ENCODE results near the gene RABAC1. TPM values are rescaled to one million over a fixed set of nuclear protein-coding genes. Genes with fewer than 3 reads are reported as not detected.

The RABAC1 gene
- total RNA-seq, 1 donor, result 117 TPM

DNA sequence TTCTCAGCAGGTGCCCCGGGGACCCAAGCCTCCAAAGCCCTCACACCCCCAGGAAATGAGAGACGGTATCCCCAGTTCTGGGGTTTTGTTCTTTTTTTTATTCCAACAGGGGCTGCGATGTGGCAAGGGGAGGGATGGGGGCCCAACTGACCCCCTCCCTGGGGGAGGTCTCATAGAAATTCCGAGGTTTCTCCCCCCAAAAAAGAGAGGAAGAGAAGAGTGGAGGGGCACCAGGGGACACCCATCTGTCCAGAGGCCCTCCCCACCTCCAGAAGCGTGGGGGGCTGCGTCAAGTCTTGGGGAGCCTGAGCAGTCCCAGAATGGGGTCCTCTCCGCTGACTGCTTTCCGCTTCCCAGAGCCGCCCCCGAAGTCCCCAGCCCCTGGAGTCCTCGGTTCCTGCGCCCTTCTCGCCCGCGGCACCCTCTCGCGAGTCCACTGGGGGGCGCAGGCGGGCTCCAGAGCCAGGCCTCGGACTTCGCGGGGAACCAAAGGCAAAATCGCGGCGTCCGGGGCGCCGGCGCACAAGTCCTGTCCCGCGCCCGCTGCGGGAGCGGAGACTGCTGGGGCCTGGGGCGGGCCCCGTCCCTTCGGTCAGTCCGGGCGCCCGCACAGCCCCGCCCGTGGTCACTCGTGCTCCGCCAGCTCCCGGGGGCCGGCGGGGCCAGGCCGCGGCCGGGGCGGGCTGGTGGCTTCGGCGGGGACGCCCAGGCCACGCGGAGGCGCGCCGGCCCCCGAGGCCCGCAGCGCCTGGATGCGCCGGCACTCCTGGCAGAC, 39.3 kb upstream of the RABAC1 start:
- no peak overlapping the region for H2AFZ ChIP-seq (ENCODE audit: low read length)
- H3K27me3 ChIP-seq (ENCODE audit: insufficient read depth, low read length), result peaks cover 56% of the 10 kb centered on the region
- H3K27ac ChIP-seq (ENCODE audit: low read depth, low read length), result no peak overlapping the region
- H3K79me2 ChIP-seq (ENCODE audit: insufficient read depth, low read length), result no peaks in the 10 kb centered on the region
- peak; percentile 98 for DNase-seq (ENCODE audit: insufficient read length, low spot score, missing footprints)
- H3K4me2 ChIP-seq (ENCODE audit: insufficient read depth, low read length), result peak overlapping the region; percentile 36
- H3K4me1 ChIP-seq (ENCODE audit: insufficient read depth, low read length), result no peaks in the 10 kb centered on the region
- peaks cover 2% of the 10 kb centered on the region for H4K20me1 ChIP-seq (ENCODE audit: insufficient read depth, low read length)
- H3K9me3 ChIP-seq (ENCODE audit: low read depth, low read length), result no peaks in the 10 kb centered on the region
- no peak overlapping the region for H3K4me3 ChIP-seq (ENCODE audit: insufficient read depth, low read length)
- TF ChIP-seq, protein P1, sequence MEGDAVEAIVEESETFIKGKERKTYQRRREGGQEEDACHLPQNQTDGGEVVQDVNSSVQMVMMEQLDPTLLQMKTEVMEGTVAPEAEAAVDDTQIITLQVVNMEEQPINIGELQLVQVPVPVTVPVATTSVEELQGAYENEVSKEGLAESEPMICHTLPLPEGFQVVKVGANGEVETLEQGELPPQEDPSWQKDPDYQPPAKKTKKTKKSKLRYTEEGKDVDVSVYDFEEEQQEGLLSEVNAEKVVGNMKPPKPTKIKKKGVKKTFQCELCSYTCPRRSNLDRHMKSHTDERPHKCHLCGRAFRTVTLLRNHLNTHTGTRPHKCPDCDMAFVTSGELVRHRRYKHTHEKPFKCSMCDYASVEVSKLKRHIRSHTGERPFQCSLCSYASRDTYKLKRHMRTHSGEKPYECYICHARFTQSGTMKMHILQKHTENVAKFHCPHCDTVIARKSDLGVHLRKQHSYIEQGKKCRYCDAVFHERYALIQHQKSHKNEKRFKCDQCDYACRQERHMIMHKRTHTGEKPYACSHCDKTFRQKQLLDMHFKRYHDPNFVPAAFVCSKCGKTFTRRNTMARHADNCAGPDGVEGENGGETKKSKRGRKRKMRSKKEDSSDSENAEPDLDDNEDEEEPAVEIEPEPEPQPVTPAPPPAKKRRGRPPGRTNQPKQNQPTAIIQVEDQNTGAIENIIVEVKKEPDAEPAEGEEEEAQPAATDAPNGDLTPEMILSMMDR (IDR thresholded peaks at IDR 0.05; ENCODE audit: extremely low read depth, low read depth, low read length), result peak; percentile 59
- no peaks in the 10 kb centered on the region for H3K36me3 ChIP-seq (ENCODE audit: insufficient read depth, low read length)

DNA sequence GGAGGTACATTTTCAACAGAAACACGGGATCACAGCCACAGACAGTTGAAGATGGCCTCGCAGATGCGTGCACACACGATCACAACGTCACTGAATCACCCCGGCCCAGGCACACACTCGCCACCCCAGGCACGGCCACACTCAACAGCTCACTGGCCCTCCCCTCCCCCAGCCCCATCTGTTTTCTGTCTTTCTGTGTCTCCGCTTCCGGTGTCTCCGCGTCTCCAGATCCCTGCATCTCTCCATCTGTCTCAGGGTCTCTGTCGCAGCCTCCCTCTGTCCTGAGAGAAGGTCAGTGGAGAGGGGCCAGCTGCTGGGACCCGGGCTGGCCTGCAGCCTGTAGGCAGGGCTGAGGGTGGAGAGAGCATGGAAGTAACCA, 38.7 kb upstream of the RABAC1 start:
- H3K79me2 ChIP-seq (ENCODE audit: insufficient read depth, low read length), result no peaks in the 10 kb centered on the region
- peaks cover 61% of the 10 kb centered on the region for H3K27me3 ChIP-seq (ENCODE audit: insufficient read depth, low read length)
- H3K27ac ChIP-seq (ENCODE audit: low read depth, low read length), result no peak overlapping the region
- no peak overlapping the region for H2AFZ ChIP-seq (ENCODE audit: low read length)
- H3K36me3 ChIP-seq (ENCODE audit: insufficient read depth, low read length), result no peaks in the 10 kb centered on the region
- no peaks in the 10 kb centered on the region for H3K9me3 ChIP-seq (ENCODE audit: low read depth, low read length)
- no peaks in the 10 kb centered on the region for H3K4me1 ChIP-seq (ENCODE audit: insufficient read depth, low read length)
- H3K4me3 ChIP-seq (ENCODE audit: insufficient read depth, low read length), result no peak overlapping the region
- H3K4me2 ChIP-seq (ENCODE audit: insufficient read depth, low read length), result no peak overlapping the region
- TF ChIP-seq, protein P1 (IDR thresholded peaks at IDR 0.05; ENCODE audit: extremely low read depth, low read depth, low read length), result no peak
- peak; percentile 72 for DNase-seq (ENCODE audit: insufficient read length, low spot score, missing footprints)
- H4K20me1 ChIP-seq (ENCODE audit: insufficient read depth, low read length), result peaks cover 2% of the 10 kb centered on the region

DNA sequence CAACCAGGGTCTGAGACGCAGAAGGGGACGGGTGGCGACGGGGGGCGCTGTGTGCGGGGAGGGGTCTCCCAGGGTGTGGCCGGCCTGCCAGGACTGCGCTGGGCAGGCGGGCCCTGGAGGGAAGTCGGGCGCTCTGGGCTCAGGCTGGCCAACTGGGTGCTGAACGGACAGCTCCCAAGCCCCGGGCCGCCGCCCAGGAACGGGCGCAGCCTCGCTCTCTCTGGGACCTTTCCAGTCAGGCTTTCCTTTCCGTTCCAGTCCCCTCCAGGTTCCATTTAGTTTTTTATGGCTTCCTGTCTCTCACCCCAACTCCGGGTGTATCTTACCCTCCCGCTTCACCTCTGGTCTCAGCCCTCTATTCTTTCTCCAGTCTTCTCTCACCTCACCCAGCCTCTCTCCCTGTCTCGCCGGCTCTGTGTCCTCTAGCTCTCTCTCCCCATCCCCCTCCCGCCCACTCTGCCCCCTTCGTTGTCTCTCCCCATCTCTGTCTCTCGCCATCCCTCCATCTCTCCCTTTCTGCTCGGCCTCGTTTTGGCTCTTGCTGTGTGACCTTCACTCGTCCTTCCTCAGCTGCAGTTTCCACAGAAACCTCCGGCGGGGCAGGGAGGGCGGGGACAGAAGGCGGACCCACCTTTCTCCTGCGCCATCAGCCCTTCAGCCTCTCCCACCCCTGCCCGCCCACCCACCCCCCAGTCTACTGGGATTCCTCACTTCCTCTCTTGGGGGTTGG, 38.2 kb upstream of the RABAC1 start:
- peak overlapping the region; percentile 39 for H3K4me2 ChIP-seq (ENCODE audit: insufficient read depth, low read length)
- DNase-seq (ENCODE audit: insufficient read length, low spot score, missing footprints), result peak; percentile 99
- no peaks in the 10 kb centered on the region for H3K4me1 ChIP-seq (ENCODE audit: insufficient read depth, low read length)
- H4K20me1 ChIP-seq (ENCODE audit: insufficient read depth, low read length), result peaks cover 2% of the 10 kb centered on the region
- H3K27me3 ChIP-seq (ENCODE audit: insufficient read depth, low read length), result peaks cover 61% of the 10 kb centered on the region
- no peaks in the 10 kb centered on the region for H3K9me3 ChIP-seq (ENCODE audit: low read depth, low read length)
- TF ChIP-seq, protein P1 (IDR thresholded peaks at IDR 0.05; ENCODE audit: extremely low read depth, low read depth, low read length), result no peak
- no peak overlapping the region for H3K4me3 ChIP-seq (ENCODE audit: insufficient read depth, low read length)
- no peak overlapping the region for H3K27ac ChIP-seq (ENCODE audit: low read depth, low read length)
- no peak overlapping the region for H2AFZ ChIP-seq (ENCODE audit: low read length)
- H3K79me2 ChIP-seq (ENCODE audit: insufficient read depth, low read length), result no peaks in the 10 kb centered on the region
- H3K36me3 ChIP-seq (ENCODE audit: insufficient read depth, low read length), result no peaks in the 10 kb centered on the region

Data from osteoblast (primary cell).